K562 (cell line): ENCODE data around the gene SMYD2. TPM values are rescaled to one million over a fixed set of nuclear protein-coding genes. Genes with fewer than 3 reads are reported as not detected.
A peak's percentile ranks its signal among the peaks of the same experiment; 100 is the strongest.

Experiments
- ATAC-seq: fragments of 200-7000 bp; cut with Tn5 transposase; 3 replicates; pipeline ENCODE4 v1.9.1; 2020; ENCODE audit warnings: moderate library complexity
- BruUV-seq: library from RNA; stranded (reverse); fragments of 400-500 nt; replicated peaks from 2 replicates; lab custom pipeline; 2021; lab: Mats Ljungman, UMichigan
- CTCF ChIA-PET: fragments of 300-600 bp; formaldehyde crosslinking; extraction: SDS; loops from one replicate; lab custom pipeline; 2021; ENCODE audit warnings: low intra/inter-chr PET ratio; lab: Yijun Ruan, JAX
- POLR2A ChIA-PET: fragments of 300-600, 350-650 bp; sonication (Branson Sonifier 250); formaldehyde crosslinking; extraction: SDS; loops from one replicate; lab custom pipeline; 2021; ENCODE audit warnings: antibody characterized with exemption, inconsistent platforms; lab: Yijun Ruan, JAX
- DNase-seq, 4 experiments: peaks; one replicate each; pipeline versions ENCODE4 v3.0.0 to v3.0.0-alpha.2; 2011 to 2018; ENCODE audit warnings: low spot score in 3 of 4, mixed read lengths in 3 of 4; ENCODE audit errors: extremely low read depth in 1 of 4
- FAIRE-seq: peaks from 2 replicates; lab custom pipeline; 2011; peaks lifted over from hg19 to GRCh38; lab: Jason Lieb, UNC
- H2AFZ ChIP-seq: 2 replicates; pipeline ENCODE4 v1.6.0; 2011; ENCODE audit warnings: low read depth, low read length, control low read depth, inconsistent platforms
- H3K27ac ChIP-seq: fragments of 200-600 bp; 3 replicates; pipeline ENCODE4 v1.8.0; 2011; ENCODE audit warnings: low read depth, mild to moderate bottlenecking, control low read depth, inconsistent platforms, low read length, moderate library complexity, mixed read lengths; ENCODE audit errors: extremely low read depth
- H3K27me3 ChIP-seq, 2 experiments: fragments of 300-600 bp in 1 of 2; 2 replicates in 1 of 2; 3 replicates in 1 of 2; pipeline versions ENCODE4 v1.6.0 to v1.8.0; 2011; ENCODE audit warnings: inconsistent platforms in 2 of 2, low read length in 2 of 2, mild to moderate bottlenecking in 1 of 2, mixed read lengths in 1 of 2, moderate library complexity in 1 of 2; ENCODE audit not compliant: control insufficient read depth in 2 of 2, insufficient read depth in 2 of 2
- H3K36me3 ChIP-seq: fragments of 300-600 bp; 3 replicates; pipeline ENCODE4 v1.8.0; 2011; ENCODE audit warnings: mild to moderate bottlenecking, low read length, inconsistent platforms; ENCODE audit not compliant: control insufficient read depth, insufficient read depth
- H3K4me1 ChIP-seq, 2 experiments: fragments of 200-600 bp in 1 of 2; replicated peaks in 1 of 2; 2 replicates in 1 of 2; 3 replicates in 1 of 2; pipeline versions ENCODE4 v1.5.1 to v1.8.0; 2011; ENCODE audit warnings: inconsistent platforms in 2 of 2, low read length in 2 of 2, mild to moderate bottlenecking in 1 of 2, mixed read lengths in 1 of 2, moderate library complexity in 1 of 2; ENCODE audit not compliant: control insufficient read depth in 2 of 2, insufficient read depth in 2 of 2
- H3K4me2 ChIP-seq: 2 replicates; pipeline ENCODE4 v1.6.1; 2011; ENCODE audit warnings: low read length, control low read depth, inconsistent platforms, mixed read lengths; ENCODE audit not compliant: insufficient read depth
- H3K4me3 ChIP-seq: fragments of 200-600 bp; sonication (generic), shearing (Covaris generic); 2 replicates; pipeline ENCODE4 v1.5.1; 2016; ENCODE audit warnings: control low read depth, inconsistent platforms
- H3K79me2 ChIP-seq: fragments of 200-600 bp; 3 replicates; pipeline ENCODE4 v1.8.0; 2011; ENCODE audit warnings: low read length, inconsistent platforms; ENCODE audit not compliant: control insufficient read depth, insufficient read depth
- H3K9ac ChIP-seq, 2 experiments: 2 replicates each; pipeline versions ENCODE4 v1.6.0 to v1.6.1; 2011; ENCODE audit warnings: low read depth in 2 of 2, low read length in 2 of 2, control low read depth in 1 of 2, inconsistent platforms in 1 of 2, mild to moderate bottlenecking in 1 of 2, mixed read lengths in 1 of 2; ENCODE audit not compliant: insufficient read depth in 1 of 2
- H3K9me1 ChIP-seq: one replicate; pipeline ENCODE4 v1.6.0; 2011; ENCODE audit warnings: inconsistent platforms, mild to moderate bottlenecking, low read length, moderate library complexity; ENCODE audit not compliant: control insufficient read depth, insufficient read depth
- H3K9me3 ChIP-seq: replicated peaks from 2 replicates; pipeline ENCODE4 v1.5.1; 2011; ENCODE audit warnings: low read depth, low read length, inconsistent platforms; ENCODE audit not compliant: control insufficient read depth, insufficient read depth
- H4K20me1 ChIP-seq: replicated peaks from 2 replicates; pipeline ENCODE4 v1.6.1; 2011; ENCODE audit warnings: low read length, inconsistent platforms, mixed read lengths; ENCODE audit not compliant: control insufficient read depth, insufficient read depth
- KLF16 ChIP-seq: IDR thresholded peaks from 2 replicates; pipeline ENCODE4 v1.6.1; 2016; ENCODE audit warnings: antibody characterized with exemption
- RAD21 ChIP-seq, 2 experiments: fragments of 250-450 bp in 1 of 2; fragments of 450-650 bp in 1 of 2; sonication (Bioruptor Pico) in 1 of 2; formaldehyde crosslinking in 1 of 2; IDR thresholded peaks in 1 of 2; conservative IDR thresholded peaks in 1 of 2; 2 replicates each; pipeline versions ENCODE4 v1.4.0 to v1.8.0; 2020 to 2022; ENCODE audit warnings: mild to moderate bottlenecking in 2 of 2, moderate library complexity in 1 of 2
- REST ChIP-seq, 2 experiments: fragments of 450-650 bp; formaldehyde crosslinking in 1 of 2; IDR thresholded peaks; 2 replicates each; pipeline versions ENCODE4 v1.4.0 to v1.6.1; 2014 to 2020; ENCODE audit warnings: mild to moderate bottlenecking in 2 of 2, borderline replicate concordance in 1 of 2, low read depth in 1 of 2
- TEAD2 ChIP-seq: fragments of 450-650 bp; IDR thresholded peaks from 2 replicates; pipeline ENCODE4 v1.6.1; 2016; ENCODE audit warnings: missing genetic modification characterization, control low read depth, missing compliant biosample characterization
- WGBS: fragments of 100-300 bp; shearing (Covaris generic); methylation state at CpG from one replicate; pipeline ENCODE4 v1.1.6; 2016; ENCODE audit warnings: low coverage, mixed read lengths; ENCODE audit not compliant: insufficient coverage; ENCODE audit errors: missing lambda C conversion rate; 5-methylcytosine and 5-hydroxymethylcytosine counted together
- in situ Hi-C: fragments of 300-500 bp; cut with MboI; formaldehyde crosslinking; loops from 4 replicates; pipeline ENCODE4 v1.15.0; 2018; ENCODE audit warnings: inconsistent platforms, mixed read lengths
- intact Hi-C: fragments of 100-400 bp; cut with micrococcal nuclease; formaldehyde crosslinking; loops from 2 replicates; pipeline ENCODE4 v1.14.2; 2022
- polyA plus RNA-seq, 8 experiments: library from polyadenylated mRNA; depleted of rRNA in 4 of 8; stranded (reverse) in 5 of 8; unstranded in 3 of 8; fragments of >200 nt; fragmentation: Nextera tagmentation in 2 of 8; fragmentation: Illumina TruSeq in 1 of 8; extraction: Ambion mirVana in 2 of 8; extraction: Trizol in 1 of 8; gene quantifications; 2 replicates each; pipeline versions ENCODE4 v1.2.1 to v1.2.3, GENCODE V29; 2011 to 2014; ENCODE audit warnings: inconsistent platforms in 1 of 8, missing spikeins in 1 of 8
- total RNA-seq, 7 experiments: library from RNA; depleted of rRNA in 6 of 7; stranded (reverse); fragments of >200 nt in 6 of 7; fragmentation: Illumina TruSeq in 2 of 7; extraction: Trizol in 2 of 7; gene quantifications; 2 replicates each; pipeline versions ENCODE4 v1.2.1 to v1.2.3, GENCODE V29; 2011 to 2021; ENCODE audit warnings: low replicate concordance in 1 of 7
- TF ChIP-seq, protein P1 (sequence below): fragments of 450-650 bp; formaldehyde crosslinking; IDR thresholded peaks from 2 replicates; pipeline ENCODE4 v1.4.0; 2020; ENCODE audit warnings: mild to moderate bottlenecking, moderate library complexity
- TF ChIP-seq, protein P2 (sequence below): IDR thresholded peaks from 2 replicates; pipeline ENCODE4 v1.6.1; 2011; ENCODE audit warnings: borderline replicate concordance, low read depth, mild to moderate bottlenecking, moderate library complexity, low read length; ENCODE audit not compliant: insufficient read depth, poor library complexity, severe bottlenecking

The SMYD2 gene
- total and polyA plus RNA-seq, 9 of the 15 experiments (the other 6 are each of a cell fraction or from before 2014, with no cell fraction given), result 13.8 to 81.3 (median 39.9) TPM

DNA sequence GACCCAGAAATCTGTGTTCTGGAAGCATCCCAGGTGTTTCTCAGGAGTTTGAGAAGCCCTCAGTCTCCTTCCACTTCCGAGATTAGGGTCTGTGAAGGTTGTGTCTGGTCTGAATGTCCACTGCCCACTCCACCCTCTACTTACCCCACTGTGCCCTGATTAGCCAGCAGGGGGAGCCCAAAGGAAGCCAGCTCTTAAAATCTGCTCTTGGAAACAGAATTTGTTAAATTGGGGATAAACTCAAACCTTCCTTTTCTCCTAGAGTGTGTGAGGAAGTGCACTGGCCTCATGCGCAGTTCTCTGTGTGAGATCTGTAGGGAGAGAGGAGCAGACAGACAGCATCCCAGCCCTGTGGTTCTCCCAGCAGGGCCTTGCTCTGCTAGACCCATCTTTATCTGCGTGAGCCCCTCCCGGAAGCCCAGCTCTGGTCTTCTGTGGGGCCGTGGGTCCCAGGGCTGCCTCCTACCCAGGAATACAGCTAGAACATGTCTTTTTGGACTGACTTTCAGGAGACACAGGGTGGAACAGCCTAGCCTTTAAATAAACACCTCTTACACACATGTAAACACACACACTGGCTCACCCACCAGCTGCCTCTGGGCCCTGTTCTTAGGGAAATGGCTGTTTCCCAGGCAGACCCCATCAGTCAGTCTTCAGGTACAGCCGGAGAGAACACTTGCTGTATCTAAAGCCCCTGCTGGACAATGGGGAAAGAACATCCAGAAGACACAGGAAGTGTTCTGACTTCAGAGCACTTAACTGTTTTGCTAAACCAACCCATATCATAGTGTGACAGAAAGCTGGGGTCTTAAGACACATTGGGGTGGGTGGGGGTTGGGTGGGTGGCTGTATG is 52.2 kb downstream of the SMYD2 start:
- peaks cover 10% of the 10 kb centered on the region; the same call in 1 of the 2 replicates for H4K20me1 ChIP-seq
- ChIA-PET POLR2A (interaction anchor here (0.6 to 1.3 kb wide), 4 partner anchors 17 to 177 kb away, joined by 3 to 4 read pairs (median 4); no protein-coding TSS in a partner anchor), CTCF (interaction anchor here (0.7 to 4.6 kb wide), 5 partner anchors 71 to 1194 kb away, joined by 3 to 24 read pairs (median 12); no protein-coding TSS in a partner anchor)
- no peaks in the 10 kb centered on the region for H3K9me3 ChIP-seq
- peak; percentile 77 for FAIRE-seq
- DNase-seq, result peak; percentile 62 to 66 (median 64)
- WGBS, result 63% methylated on average over 6 of the region's 6 CpGs
- no TSS peak for BruUV-seq
- no peak overlapping the region for H3K4me2 ChIP-seq
- no peaks in the 10 kb centered on the region for H3K4me1 ChIP-seq
- no peaks in the 10 kb centered on the region for H3K9me1 ChIP-seq
- H2AFZ ChIP-seq, result no peak overlapping the region
- ATAC-seq, result peak; percentile 82
- intact Hi-C loops (loop anchor here (1.0 to 5.0 kb wide), 4 partner anchors 114 to 1194 kb away; no protein-coding TSS in a partner anchor), in situ Hi-C loops (loop anchor here (5.0 kb wide), 1 partner anchor 121 kb away; no protein-coding TSS in a partner anchor)
- no peak overlapping the region for H3K4me3 ChIP-seq
- H3K9ac ChIP-seq, result no peak overlapping the region
- H3K27ac ChIP-seq, result no peak overlapping the region
- H3K36me3 ChIP-seq, result peaks cover 42% of the 10 kb centered on the region; the same call in 1 of the 3 replicates
- no peaks in the 10 kb centered on the region for H3K79me2 ChIP-seq
- H3K27me3 ChIP-seq, result no peaks in the 10 kb centered on the region
- peak; percentile 80 to 81 for TF ChIP-seq RAD21 (CRISPR knock-in tag; conservative IDR thresholded peaks at IDR 0.05 in 1 of 2, IDR thresholded peaks at IDR 0.05 in 1 of 2)
- TF ChIP-seq KLF16, result 0 out of 2 replicates have a peak, but pooled peaks have one; percentile 48
- TF ChIP-seq, protein P1, sequence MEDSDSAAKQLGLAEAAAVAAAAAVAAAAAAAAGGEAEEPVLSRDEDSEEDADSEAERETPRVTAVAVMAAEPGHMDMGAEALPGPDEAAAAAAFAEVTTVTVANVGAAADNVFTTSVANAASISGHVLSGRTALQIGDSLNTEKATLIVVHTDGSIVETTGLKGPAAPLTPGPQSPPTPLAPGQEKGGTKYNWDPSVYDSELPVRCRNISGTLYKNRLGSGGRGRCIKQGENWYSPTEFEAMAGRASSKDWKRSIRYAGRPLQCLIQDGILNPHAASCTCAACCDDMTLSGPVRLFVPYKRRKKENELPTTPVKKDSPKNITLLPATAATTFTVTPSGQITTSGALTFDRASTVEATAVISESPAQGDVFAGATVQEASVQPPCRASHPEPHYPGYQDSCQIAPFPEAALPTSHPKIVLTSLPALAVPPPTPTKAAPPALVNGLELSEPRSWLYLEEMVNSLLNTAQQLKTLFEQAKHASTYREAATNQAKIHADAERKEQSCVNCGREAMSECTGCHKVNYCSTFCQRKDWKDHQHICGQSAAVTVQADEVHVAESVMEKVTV (CRISPR knock-in tag), result peak; percentile 52; the same call in 1 of the 2 replicates
- TF ChIP-seq, protein P2, sequence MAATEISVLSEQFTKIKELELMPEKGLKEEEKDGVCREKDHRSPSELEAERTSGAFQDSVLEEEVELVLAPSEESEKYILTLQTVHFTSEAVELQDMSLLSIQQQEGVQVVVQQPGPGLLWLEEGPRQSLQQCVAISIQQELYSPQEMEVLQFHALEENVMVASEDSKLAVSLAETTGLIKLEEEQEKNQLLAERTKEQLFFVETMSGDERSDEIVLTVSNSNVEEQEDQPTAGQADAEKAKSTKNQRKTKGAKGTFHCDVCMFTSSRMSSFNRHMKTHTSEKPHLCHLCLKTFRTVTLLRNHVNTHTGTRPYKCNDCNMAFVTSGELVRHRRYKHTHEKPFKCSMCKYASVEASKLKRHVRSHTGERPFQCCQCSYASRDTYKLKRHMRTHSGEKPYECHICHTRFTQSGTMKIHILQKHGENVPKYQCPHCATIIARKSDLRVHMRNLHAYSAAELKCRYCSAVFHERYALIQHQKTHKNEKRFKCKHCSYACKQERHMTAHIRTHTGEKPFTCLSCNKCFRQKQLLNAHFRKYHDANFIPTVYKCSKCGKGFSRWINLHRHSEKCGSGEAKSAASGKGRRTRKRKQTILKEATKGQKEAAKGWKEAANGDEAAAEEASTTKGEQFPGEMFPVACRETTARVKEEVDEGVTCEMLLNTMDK, result peak; percentile 64
- TF ChIP-seq TEAD2 (tag), result no peak
- peak; percentile 59; the same call in 1 of the 2 replicates for TF ChIP-seq REST (IDR thresholded peaks at IDR 0.05; ENCODE audit: borderline replicate concordance)
- no peak for TF ChIP-seq REST (CRISPR knock-in tag; IDR thresholded peaks at IDR 0.05; ENCODE audit: low read depth)
